Activated CD4-positive, alpha-beta T cell treated with anti-CD3 and anti-CD28 coated beads for 4 hours (primary cell): Measurements from ENCODE around the gene CAMK2D.

Experiments used
- DNase-seq, 2 donors: peaks; one replicate each; pipeline ENCODE4 v3.0.0-alpha.2; 2020

CAMK2D gene

DNA sequence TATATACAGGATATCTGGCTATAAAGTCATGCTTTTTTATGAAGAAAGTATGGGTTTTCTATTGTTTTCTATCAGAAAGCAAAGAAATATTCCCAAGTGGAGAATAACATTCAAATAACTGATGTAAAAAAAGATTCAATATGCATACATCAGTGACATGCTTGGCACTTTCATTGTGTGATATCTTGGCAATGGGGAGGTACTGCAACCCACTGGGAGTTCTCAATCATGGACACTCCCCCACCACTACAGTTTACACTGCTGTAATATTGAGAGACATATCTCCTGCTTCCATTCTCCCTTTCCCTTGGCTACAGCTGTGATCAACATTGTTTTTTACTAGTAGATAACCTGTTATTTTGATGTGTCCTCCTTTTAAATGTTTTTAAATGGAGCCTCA lies 257.8 kb downstream of the CAMK2D start:
- DNase-seq, result no peak

DNA sequence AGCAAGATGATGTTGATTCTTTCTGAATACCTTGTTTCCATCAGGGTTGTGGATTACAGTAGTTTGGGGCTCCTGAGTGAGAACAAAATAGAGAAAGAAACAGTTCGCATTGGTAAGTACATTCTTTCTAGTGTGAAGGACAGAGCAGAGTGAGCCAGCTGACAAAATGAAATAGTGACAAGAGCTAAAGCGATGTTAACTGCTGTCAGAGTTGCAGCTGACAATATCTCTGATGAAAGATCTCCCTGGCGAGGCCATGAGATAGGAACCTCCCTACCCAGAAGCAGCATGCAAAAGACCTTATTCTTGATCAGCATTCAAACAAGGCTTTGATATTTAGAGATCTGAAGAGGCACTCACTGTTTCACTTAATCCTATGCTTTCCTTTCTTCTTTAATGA lies 258.6 kb downstream of the CAMK2D start:
- no peak for DNase-seq

- DNase-seq, result no peak
Measured at GRCh38 chr4:113502476-113502875, 259.1 kb downstream of the CAMK2D start.

- DNase-seq, result no peak
Measured at GRCh38 chr4:113500424-113500823, 261.1 kb downstream of the CAMK2D start.

GRCh38 chr4:113499696-113500095 lies 261.8 kb downstream of the CAMK2D start:
- no peak for DNase-seq

DNA sequence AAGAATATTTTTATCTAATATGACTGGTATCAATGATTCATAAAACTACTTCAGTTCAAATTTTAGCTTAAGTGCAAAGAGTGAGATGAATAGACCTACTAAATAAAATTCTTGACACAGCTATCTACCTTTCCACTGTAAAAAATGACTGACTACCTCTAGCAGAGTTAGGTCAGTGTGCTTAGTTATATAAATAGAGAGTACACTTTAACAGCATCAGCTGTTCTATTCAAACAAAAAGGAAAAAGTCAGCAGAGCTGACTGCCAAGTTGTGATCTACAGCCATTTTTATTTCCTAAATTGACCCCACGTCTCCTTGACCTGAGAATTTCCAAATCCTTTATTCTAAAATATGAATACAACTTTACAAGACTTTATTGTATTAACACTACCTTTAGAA lies 262.4 kb downstream of the CAMK2D start:
- DNase-seq, result no peak

GRCh38 chr4:113497154-113497884 lies 264.2 kb downstream of the CAMK2D start:
- DNase-seq, result no peak

- no peak for DNase-seq
Measured at GRCh38 chr4:113496698-113497097, 264.8 kb downstream of the CAMK2D start.

GRCh38 chr4:113495790-113496189 lies 265.7 kb downstream of the CAMK2D start:
- DNase-seq, result no peak

- no peak for DNase-seq
Measured at GRCh38 chr4:113483131-113483530, 278.4 kb downstream of the CAMK2D start.

- no peak for DNase-seq
Measured at GRCh38 chr4:113482325-113482724, 279.2 kb downstream of the CAMK2D start.

DNA sequence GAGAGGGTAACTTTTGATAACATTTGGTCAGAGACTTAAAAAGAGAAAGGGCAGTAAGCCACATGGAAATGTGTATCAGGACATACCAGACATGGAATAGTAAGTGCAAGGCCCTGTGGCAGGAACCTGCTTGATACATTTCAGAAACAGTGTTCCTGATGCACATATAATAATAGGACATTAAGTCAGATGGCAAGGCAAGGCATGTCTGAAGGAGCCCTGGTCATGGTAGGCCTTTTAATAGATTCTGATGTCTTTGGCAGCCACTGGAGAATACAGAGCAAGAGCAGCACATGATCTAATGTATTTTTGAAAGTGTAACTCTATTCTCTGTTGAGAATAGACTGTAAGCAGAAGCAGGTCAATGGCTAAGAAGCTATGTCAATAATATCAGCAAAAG lies 279.7 kb downstream of the CAMK2D start:
- DNase-seq, result no peak

DNA sequence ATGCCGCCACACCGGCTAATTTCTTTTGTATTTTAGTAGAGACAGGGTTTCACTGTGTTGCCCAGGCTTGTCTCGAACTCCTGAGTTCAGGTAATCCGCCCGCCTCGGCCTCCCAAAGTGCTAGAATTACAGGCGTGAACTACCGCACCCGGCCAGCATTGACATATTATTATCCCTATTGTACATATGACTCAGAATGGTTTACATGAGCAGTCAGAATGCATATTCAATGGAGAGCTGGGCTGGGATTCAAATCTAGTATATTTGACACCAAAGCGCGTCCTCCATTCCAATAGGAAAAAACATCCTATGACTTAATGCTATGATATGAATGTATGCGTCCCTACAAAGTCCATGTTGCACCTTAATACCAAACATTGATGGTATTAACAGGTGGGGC lies 281.4 kb downstream of the CAMK2D start:
- no peak for DNase-seq

GRCh38 chr4:113478032-113478431 lies 283.5 kb downstream of the CAMK2D start:
- DNase-seq, result no peak

- peak; percentile 4 to 15 for DNase-seq
Measured at GRCh38 chr4:113476800-113477199, 284.7 kb downstream of the CAMK2D start.

DNA sequence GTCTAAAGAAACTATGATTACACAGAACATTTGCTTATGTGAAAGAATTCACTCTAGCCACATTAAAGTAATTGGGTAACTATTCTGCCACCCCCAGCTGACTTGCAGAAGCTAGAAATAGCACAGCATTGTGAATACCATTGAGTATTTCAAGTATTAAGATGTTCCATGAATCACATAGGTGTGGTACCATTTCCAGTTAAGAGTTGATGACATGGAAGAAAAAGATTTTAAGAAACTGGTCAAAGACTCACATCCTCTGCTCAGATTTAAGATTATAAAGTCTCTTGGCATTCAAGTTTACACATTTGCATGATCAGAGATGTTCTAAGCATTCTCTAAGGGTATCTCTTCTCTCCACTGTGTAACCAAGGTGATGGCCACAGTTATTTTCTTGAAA lies 287.5 kb downstream of the CAMK2D start:
- DNase-seq, result no peak

DNA sequence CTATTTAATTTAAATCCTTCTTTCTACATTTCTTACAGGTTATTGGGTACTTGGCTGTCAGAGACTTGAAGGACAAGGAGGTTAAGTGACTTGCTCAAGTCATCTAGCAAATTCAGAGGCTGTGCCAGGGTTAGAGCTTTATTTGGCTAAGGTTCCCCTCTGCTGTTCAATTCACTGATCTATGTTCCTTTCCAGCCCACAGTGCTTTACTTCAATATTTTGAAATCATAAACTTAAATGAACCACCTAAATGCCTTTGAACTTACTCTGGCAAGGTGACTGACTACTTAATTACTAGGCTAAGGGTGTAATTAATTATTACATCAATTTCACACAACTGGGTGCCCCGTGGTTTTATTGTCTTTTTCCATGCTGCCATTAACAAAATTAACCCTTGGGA lies 288.7 kb downstream of the CAMK2D start:
- no peak for DNase-seq

DNA sequence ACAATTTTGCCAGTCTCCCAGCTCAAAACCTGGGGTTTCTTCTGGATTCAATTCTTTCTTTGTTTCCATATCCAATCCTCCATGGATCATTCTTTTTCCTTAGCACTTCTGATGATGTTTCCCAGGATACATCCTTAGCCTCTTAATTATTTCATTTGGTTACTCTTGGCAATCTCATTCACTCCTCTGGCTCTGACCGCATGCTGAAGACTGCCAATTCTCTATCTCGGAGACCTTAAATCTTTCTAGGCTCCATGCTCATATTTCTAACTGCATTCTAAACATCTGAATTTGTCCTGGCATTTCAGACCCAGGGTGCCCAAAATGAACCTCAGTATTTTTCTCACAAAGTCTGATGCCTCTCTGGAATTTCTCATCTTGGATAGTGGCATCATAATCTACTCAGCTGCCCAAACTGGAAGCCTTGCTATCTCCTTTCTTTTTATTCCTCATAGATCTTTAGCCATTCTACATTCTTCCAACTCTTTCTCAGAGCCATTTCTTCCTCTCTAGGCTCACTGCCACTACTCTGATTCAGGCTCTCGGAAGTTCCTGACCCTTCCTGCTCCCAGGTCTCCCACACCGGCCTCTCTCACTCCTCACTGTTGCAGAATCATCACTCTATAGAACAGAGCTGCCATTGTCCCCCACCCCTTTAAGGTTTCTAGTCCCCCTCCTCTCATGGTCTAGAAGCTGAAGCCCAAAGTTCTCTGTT lies 290.2 kb downstream of the CAMK2D start:
- no peak for DNase-seq

- DNase-seq, result no peak
Measured at GRCh38 chr4:113469926-113470325, 291.6 kb downstream of the CAMK2D start.

DNA sequence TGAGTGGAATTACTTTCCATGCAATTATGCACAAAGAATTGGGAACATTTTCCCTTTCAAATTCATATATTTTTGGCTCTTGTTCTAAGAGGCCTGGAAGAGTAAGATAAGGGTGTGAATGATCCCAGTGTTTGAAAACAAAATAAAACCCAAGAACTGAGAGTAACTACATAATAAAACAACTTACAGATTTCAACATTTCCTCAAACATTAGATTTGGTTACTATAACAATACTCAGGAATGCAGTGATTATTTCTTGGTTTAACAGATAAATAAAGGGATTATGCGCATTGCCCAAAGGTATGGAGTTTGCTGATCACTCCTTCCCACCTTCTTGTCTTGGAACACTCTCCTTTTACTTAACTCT lies 292.5 kb downstream of the CAMK2D start:
- no peak for DNase-seq

- DNase-seq, result peak in 1 of 2 donors; percentile 15
Measured at GRCh38 chr4:113468165-113469022, 293.1 kb downstream of the CAMK2D start.

DNA sequence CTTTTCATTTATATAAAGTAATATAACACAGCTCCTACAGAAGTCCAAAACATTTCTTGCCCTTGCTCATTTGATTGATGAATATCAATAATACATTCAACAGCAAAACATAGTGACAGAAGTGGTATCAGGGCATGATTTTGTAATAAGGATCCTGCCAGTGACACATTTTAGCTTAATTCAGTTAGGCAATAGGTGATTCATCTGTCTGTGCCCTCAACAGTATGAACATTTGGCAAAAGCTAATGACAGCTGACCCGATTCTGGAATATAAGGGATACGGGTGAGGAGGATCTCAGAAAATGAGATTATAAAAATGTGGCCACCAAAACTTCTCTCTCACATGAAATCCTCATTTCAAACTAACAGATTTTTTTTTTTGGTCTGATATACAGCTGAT lies 294.0 kb downstream of the CAMK2D start:
- no peak for DNase-seq

GRCh38 chr4:113462286-113462685 lies 299.3 kb downstream of the CAMK2D start:
- no peak for DNase-seq

DNA sequence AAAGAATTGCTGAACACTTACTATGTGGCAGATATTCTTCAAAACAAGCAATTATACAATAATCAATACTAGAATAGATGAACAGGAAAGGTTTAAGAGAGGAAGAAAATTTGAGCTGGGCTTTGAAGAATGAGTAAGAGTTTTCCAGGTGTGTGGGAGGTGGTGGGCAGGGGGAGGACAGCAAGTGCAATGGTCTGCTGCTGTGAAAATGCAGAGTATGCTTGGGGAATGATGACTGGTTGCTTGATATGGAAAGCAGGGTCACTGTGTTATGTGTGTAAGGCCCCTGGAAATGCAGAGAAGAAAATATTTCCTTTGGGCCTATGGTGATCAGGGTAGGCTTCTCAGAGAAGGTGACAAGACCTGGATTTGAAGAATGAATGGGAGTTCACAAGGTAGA lies 300.3 kb downstream of the CAMK2D start:
- no peak for DNase-seq
